T-helper 1 cell treated with Interleukin-12 subunit alpha and Interleukin-12 subunit beta and Interleukin-4 antibody, amounts not matched to agents 30 ng/mL and 1 ng/mL, for 36 hours (primary cell): ENCODE measurements around the gene CRISP1. TPM values are rescaled to one million over a fixed set of nuclear protein-coding genes. Genes with fewer than 3 reads are reported as not detected.
"Not testable (repeated sequence)": the region's sequence is repeated elsewhere in the genome, so short reads cannot be mapped to it uniquely, and the experiment has no call there.

Source experiments
- intact Hi-C: fragments of 100-400 bp; cut with micrococcal nuclease; formaldehyde crosslinking; loops from one replicate; pipeline ENCODE4 v1.15.1; 2024
- total RNA-seq: library from RNA; stranded (reverse); gene quantifications from 2 replicates; pipeline ENCODE4 v1.2.3, GENCODE V29; 2022

Gene CRISP1
- total RNA-seq, 1 donor from 2014 or later = not detected

- intact Hi-C loops = no loop called here
Measured at GRCh38 chr6:49841424-49841823, 24.9 kb downstream of the CRISP1 start.

DNA sequence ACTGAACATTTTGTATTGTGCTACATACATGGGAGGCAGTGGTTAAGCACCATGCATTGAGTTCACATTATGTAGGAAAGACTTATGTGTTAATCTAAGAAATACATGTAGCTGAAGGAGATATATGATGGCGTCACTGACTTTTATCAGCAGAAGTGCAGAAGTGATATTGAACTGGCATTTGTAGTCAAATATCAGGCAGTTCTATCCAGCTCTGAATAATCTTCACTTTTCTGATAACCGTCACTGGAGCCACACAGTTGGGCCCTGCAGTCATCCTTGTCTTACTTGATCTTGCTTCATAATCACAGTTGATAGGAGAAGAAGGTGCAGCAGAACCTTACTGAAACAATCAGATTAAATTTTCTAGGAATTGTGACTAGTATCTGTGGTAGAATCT lies 26.4 kb downstream of the CRISP1 start:
- intact Hi-C loops = no loop called here

DNA sequence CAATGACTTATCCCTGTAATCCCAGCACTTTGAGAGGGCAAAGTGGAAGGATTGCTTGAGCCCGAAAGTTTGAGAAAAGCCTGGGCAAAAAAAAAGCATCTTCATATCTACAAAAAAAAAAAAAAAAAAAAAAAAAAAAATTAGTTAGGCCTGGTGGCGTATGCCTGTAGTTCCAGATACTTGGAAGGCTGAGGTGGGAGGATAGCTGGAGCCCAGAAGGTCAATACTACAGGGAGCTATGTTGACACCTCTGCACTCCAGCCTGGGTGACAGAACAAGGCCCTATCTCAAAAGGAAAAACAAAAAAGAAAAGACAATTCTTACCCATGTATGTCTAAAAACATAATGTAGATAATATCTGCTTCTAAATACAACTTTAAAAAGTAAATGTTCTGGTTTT lies 27.2 kb downstream of the CRISP1 start:
- intact Hi-C loops = no loop called here

DNA sequence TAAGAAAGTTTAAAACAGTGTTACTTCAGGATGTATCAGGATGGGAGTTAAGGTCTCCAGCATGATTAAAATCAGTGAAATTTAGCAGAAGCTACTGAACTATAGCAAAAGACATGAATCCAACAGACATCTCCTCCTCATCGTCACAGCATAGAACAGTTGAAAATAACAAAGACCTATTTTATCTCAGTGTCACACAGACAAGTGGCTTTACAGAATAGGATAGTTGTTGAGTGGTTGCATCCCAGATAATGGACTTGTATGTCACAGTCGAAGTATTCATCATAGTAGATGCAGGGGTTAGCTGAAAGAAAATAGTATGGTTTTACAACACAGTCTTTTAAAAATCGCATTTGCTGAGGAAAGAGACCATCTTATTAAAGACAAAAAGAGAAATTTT lies 31.2 kb downstream of the CRISP1 start:
- intact Hi-C loops = no loop called here

DNA sequence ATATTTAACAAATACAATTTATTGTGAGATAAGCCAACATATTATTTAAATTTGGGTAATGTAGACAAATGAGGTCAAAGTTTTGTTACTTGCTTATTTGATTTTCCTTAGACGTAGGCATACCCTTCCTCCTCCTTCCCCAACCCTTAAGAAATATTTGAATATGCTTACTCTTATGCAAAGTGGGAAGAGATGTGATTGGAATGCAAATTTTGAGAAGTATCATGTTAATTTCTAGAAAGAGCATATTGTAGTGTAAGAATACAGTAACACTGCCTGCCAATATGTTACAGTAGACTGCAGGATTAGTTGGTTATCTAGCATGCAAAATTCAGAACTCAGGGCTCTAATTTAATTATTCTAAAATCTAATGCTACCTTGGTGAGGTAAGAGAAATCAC lies 32.9 kb downstream of the CRISP1 start:
- intact Hi-C loops = no loop called here

GRCh38 chr6:49826743-49827406 lies 39.5 kb downstream of the CRISP1 start:
- intact Hi-C loops = no loop called here

DNA sequence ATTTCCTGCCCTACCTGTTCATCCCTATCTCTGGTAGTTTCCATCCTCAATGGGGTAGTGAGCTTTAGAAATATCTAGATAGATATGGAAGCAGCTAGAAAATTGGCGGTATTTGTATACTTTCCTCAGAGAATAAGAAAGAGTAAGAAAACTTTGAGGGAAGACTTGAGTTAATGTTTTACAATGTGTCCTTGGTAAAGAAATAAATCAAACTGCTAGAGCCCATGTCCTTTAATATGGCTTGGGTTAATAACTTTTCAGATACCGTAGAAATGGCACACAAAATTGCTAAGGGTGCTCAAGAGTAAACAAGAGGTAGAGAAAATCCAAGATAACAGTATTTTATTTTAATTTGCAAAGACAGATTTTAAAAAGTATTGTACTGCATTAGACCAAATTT lies 51.2 kb downstream of the CRISP1 start:
- intact Hi-C loops = no loop called here

DNA sequence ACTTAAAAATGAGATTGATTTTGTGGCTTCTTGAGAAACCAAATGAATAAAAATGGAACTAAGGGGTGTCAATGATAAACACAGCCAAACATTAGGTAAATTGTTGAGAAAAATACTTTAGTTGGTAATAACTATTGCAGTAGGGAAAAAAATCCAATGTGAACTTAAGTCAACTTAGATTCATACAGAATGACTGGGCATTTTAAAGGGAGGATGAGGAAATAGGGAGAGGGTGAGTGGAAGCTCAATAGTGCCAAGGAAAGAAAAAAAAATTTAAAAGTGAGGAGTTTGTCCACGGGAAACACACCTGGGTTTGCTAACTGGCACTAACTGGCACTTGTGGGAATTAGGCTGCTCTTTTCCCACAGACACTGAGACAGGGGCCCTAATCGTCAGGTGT lies 53.1 kb downstream of the CRISP1 start:
- intact Hi-C loops = no loop called here

DNA sequence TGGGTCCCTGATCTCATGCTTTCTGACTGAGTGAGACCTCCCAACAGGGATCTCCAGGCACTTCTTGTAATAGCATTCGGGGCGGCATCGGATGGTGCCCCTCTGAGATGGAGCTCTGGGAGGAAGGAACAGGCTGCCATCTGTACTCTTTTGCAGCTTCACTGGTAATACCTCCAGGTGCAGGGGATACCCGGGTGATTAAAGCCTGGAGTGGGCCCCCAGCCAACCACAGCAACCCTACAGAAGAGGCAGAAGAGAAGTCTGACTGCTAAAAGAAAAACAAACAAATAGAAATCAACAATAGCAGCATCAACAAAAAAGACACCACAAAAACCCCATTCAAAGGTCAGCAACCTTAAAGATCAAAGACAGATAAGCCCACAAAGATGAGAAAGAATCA lies 60.2 kb downstream of the CRISP1 start:
- intact Hi-C loops = no loop called here

DNA sequence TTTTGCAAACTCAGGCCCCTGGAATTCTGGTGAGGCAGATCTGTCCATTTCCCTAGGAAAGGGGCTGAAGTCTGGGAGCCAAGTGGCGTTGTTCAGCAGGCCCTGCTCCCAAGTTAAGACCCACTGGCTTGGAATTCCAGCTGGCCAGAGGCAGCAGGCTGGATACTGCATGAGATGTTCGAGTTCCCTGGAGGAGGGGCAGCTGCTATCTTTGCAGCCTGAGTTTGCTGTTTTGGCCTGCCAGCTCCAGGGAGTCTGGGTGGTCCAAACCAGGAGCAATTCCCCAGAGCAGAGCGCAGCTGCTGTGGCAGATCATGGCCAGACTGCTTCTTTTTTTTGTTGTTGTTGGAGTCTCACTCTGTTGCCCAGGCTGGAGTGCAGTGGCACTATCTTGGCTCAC lies 61.1 kb downstream of the CRISP1 start:
- intact Hi-C loops = no loop called here

- intact Hi-C loops = no loop called here
Measured at GRCh38 chr6:49801525-49801924, 64.8 kb downstream of the CRISP1 start.

GRCh38 chr6:49799090-49799489 lies 67.2 kb downstream of the CRISP1 start:
- intact Hi-C loops = no loop called here

DNA sequence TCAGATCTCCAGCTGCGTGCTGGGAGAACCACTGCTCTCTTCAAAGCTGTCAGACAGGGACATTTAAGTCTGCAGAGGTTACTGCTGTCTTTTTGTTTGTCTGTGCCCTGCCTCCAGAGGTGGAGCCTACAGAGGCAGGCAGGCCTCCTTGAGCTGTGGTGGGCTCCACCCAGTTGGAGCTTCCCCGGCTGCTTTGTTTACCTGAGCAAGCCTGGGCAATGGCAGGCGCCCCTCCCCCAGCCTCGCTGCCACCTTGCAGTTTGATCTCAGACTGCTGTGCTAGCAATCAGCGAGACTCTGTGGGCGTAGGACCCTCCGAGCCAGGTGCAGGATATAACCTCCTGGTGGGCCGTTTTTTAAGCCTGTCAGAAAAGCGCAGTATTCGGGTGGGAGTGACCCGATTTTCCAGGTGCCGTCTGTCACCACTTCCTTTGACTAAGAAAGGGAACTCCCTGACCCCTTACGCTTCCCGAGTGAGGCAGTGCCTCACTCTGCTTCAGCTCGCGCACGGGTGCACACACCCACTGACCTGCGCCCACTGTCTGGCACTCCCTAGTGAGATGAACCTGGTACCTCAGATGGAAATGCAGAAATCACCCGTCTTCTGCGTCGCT lies 69.4 kb downstream of the CRISP1 start:
- intact Hi-C loops = not testable (repeated sequence)

DNA sequence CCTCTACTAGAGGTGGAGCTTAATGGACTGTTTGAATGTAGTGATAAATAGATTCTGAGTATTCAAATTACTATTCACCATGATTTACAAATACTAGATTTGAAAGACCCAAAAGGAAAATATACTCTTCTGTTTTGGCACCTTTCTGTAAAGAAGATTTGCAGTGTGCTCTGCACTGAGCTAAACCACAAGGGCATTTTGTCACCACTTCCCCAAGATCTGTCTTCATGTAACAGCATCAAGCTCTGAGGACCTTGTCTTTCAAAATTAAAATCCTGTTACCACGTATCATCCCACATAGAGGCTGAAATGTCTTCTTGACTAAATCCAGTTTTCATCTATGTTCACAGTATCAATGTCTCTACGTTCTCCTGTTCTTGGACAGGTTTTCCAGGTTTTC lies 76.0 kb downstream of the CRISP1 start:
- intact Hi-C loops = no loop called here

DNA sequence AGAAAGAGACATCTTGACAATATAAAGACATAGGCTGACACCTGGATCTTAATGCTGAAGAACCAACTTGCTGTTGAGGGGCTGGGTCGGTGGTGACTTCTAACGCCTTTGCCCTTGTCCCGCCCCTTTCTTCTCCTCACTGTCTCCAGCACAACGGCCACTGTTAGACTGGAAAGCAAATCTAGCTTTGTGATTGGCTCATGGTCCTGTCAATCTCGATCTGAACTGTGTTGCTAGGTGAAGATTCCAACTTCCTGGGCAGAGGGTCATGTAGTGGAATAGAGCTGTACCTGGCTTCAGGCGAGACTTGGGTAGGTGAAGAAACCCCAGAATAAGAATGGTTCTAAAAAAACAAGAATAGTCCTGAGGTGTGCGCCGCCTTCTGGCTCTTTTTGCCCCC lies 79.2 kb downstream of the CRISP1 start, which contains the start of gene PGK2:
Gene PGK2 (minus strand): TSS at position 110 of the 400 bp plus-strand sequence. CDS start 98 bp downstream, at position 12.
- intact Hi-C loops = no loop called here

DNA sequence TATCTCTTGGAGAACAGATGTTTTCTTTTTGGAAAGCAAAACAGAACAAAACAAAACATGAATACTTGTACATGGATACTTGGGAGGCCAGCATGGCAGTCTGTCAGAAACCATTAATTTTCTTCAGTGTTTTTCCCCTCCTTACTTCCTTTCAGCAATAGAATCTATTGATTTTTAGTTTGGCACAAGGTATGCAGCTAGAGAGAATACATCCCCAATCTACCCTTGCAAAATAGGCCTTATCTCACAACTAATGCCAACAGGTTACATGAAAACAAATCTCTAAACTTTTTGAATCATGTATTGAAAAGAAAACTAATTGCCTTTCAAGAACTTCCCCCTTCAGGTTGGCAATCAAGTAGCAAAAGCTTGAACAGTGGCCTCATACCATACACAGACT lies 82.1 kb downstream of the CRISP1 start:
- intact Hi-C loops = no loop called here

Other genes starting within 250 kb of the CRISP1 start
- gene RHAG, start 229.7 kb downstream of the CRISP1 start, total RNA-seq = not detected in 2 replicates
- not detected in 2 replicates for gene CRISP2, start 153.0 kb downstream of the CRISP1 start, total RNA-seq
- gene CRISP3, start 122.1 kb downstream of the CRISP1 start, total RNA-seq = not detected in 2 replicates
- not detected in 2 replicates for gene PGK2, start 79.2 kb downstream of the CRISP1 start, total RNA-seq
- not detected in 2 replicates for gene DEFB114, start 97.6 kb upstream of the CRISP1 start, total RNA-seq
- not detected in 2 replicates for gene DEFB113, start 103.1 kb upstream of the CRISP1 start, total RNA-seq
- not detected in 2 replicates for gene DEFB110, start 155.5 kb upstream of the CRISP1 start, total RNA-seq
- gene DEFB112, start 183.4 kb upstream of the CRISP1 start, total RNA-seq = not detected in 2 replicates